GM18520 (cell line): ENCODE measurements around the gene TYW1B.
"Not testable (repeated sequence)": the region's sequence is repeated elsewhere in the genome, so short reads cannot be mapped to it uniquely, and the experiment has no call there.

Experiments
- ATAC-seq: cut with Tn5 transposase; IDR thresholded peaks from one replicate; pipeline ENCODE4 v1.9.1; 2021; ENCODE audit not compliant: unreplicated experiment

TYW1B gene, protein sequence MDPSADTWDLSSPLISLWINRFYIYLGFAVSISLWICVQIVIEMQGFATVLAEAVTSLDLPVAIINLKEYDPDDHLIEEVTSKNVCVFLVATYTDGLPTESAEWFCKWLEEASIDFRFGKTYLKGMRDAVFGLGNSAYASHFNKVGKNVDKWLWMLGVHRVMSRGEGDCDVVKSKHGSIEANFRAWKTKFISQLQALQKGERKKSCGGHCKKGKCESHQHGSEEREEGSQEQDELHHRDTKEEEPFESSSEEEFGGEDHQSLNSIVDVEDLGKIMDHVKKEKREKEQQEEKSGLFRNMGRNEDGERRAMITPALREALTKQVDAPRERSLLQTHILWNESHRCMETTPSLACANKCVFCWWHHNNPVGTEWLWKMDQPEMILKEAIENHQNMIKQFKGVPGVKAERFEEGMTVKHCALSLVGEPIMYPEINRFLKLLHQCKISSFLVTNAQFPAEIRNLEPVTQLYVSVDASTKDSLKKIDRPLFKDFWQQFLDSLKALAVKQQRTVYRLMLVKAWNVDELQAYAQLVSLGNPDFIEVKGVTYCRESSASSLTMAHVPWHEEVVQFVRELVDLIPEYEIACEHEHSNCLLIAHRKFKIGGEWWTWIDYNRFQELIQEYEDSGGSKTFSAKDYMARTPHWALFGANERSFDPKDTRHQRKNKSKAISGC

DNA sequence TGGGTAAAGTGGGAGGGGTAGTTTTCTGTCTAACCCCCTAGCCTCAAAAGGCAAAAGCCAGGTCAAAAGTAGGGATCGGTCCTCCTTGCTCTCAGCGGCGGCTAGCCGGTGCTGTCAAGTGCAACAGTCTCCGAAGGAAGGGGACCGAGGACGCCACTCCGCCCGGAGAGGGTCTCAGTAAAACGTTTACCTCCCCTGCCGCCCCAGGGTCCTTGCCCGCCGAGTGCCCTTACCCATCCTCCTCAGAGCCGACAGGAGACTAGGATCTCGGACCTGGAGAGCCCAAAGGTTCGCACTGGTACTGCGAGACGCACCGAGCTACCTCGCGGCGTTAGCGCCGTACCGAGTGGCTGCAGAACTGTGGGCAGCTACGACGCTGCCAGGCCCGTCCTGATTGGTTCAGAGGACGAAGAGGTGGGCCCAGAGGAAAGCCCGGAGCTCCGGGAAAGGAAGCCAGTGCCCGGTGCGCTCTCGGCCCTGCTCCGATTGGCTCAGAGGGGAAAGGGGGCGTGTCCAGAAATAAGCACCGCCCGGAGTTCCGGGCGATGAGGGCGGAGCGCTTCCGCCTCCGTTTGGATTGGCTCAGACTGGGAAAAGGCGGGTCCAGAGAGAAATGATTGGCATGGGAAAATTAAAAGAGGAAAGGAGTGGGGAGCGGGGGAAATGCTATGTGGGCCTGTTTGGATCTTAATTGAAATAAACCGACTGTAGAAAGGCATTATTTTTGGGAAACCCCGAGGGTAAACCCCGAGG, at the start of gene TYW1B:
Gene TYW1B, minus strand, starts transcription at position 362 of the 753 bp plus-strand sequence. Its CDS starts 125 bp downstream, at position 237.
- peak; percentile 85 for ATAC-seq

DNA sequence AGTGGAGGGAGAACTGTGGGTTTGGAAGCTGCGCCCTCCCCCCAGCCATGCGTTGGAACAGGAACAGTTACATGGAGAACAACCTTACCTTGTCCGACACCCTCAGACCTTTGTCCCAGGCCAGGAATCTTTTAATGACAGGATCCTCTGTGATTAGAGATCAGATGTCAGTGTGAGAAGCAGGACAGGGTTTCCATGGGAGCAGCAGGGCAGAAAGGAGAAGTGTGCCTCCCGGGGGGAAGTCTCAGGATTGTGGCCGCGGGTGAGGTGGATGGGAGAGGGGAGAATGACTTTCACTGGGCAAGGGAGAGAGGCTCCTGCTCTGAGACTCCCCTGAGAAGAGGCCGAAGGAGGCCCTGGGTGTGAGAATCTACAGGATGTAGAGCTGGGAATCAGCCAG, 39.6 kb upstream of the TYW1B start:
- not testable (repeated sequence) for ATAC-seq

DNA sequence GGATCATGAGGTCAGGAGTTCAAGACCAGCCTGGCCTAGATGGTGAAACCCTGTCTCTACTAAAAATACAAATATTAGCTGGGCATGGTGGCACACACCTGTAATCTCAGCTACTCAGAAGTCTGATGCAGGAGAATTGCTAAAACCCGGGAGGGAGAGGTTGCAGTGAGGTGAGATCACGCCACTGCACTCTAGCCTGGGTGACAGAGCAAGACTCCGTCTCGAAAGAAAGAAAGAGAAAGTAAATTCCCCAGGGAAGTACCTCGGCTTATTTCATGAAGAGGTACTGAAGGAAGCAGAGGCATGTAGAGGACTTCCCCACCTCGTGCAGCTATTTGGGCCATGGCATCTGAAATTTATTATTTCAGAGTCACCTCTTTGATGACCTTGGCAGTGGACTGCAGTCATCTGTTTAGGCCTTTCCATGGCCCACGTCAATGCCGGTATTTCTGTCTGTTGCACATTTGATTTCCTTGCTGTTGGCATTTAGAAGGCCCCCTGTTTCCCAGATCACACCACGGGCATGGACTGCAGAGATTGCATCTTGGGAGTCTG, 30.9 kb upstream of the TYW1B start:
- not testable (repeated sequence) for ATAC-seq

DNA sequence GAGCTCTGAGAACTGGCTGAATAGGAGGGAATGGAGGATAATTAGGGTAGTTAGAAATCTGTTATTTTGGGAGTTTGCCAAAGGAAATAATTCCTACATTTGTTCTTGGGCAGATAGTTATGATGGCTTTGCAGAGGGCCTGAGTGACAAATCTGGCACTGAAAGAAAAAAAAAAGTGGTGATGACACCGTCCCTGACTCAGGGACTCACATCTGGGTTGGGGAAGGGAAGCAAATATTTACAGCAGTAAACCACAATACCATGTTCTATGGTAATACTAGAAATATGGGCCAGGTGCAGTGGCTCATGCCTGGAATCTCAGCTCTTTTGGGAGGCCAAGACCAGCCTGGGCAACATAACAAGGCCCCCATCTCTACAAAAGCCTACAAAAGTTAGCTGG, 29.9 kb upstream of the TYW1B start:
- not testable (repeated sequence) for ATAC-seq

DNA sequence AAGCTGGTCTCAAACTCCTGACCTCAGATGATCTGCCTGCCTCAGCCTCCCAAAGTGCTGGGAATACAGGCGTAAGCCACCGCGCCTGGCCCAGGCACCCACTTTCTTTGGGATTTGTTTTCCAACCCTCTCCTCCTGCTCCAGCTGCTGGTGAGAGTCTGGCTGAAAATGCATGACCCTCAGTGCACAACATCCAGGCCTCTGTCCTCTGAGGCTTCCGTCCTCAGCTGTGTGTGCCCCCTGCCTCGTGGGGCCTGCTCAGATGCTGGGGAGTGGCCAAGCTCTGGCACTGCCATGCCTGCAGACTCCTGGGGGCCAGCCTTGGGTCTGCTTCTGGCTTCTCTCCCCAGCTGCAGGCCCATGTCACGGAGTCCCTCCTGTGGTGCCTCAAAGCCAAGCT, 27.3 kb upstream of the TYW1B start:
- not testable (repeated sequence) for ATAC-seq

DNA sequence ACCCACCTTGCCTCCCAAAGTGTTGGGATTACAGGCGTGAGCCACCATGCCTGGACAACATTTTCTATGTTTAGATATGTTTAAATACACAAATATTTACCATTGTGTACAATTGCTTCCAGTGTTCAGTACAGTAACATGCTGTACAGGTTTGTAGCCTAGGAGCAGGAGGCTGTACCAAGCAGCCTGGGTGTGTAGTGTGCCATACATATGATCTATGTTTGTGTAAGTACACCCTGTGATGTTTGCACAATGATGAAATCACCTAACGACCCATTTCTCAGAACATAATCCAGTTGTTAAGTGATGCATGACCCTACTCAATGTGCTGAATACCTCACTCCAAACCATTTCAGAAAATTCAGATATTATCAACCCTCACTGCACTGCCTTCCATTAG, 24.9 kb upstream of the TYW1B start:
- not testable (repeated sequence) for ATAC-seq

DNA sequence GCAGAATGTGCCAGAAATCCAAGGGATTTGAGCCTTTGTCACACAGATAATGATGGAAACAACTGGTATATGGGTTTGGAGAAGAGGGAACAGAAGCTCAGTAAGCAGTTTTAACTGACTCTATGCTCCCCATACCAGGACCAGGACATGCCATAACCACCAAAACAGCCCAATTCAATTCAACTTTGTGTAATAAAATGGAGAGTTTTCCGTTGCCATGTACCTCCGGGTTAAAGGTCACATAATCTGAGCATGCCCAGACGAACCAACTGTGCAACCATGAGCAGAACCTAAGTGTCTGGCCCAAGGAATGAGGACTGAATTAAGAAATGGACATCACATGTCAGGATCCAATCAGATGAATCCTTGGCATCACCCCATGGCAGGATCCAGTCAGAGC, 22.7 kb upstream of the TYW1B start:
- not testable (repeated sequence) for ATAC-seq

DNA sequence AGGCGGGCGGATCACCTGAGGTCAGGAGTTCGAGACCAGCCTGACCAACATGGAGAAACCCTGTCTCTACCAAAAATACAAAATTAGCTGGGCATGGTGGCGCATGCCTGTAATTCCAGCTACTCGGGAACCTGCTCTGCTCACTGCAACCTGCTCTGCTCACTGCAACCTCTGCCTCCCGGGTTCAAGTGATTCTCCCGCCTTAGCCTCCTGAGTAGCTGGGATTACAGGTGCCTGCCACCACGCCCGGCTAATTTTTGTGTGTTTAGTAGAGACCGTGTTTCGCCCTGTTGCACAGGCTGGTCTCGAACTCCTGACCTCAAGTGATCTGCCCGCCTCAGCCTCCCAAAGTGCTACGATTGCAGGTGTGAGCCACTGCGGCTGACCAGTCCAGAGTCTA, 16.1 kb upstream of the TYW1B start:
- ATAC-seq: not testable (repeated sequence)

DNA sequence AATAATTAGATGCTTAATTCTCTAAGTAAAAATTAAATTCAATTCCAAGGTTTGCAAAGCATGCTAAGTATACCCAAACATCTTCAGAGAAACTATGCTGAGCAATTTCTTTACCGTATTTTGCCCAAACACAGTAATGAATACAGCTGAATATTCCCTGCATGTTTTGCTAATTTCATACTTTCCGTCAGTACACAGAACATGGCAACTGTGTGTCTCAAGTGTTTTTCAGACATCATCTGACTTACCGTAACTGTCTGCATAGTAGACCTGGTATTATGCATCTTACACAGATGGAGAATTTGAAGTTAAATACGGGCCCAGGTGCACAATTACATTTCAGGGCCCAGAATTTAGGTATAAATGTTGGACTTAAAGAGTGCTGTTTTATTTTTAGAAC, 15.2 kb upstream of the TYW1B start:
- not testable (repeated sequence) for ATAC-seq

DNA sequence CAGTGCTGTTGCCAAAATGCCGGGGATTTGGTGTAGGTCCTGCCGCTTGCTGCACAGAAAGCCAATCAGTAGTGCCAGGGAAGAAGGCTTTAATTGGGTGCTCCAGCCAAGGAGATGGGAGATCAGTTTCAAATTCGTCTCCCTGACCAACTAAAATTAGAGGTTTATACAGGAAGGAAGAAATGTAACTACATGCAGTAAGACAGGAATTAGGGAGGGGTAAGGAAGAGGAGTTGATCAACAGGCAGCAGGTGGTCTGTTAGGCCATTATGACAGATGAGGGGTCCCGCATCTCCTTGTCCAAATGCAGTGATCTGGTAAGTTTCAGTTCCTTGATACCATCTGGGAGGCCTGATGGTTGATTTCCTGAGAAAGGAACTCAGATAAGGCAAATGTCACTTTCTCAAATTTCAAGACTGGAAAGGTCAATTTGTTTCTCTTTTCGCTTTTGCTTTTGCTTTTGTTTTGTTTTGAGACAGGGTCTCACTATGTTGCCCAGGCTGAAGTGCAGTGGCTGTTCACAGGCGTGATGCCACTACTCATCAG, 13.0 kb upstream of the TYW1B start:
- ATAC-seq: not testable (repeated sequence)

DNA sequence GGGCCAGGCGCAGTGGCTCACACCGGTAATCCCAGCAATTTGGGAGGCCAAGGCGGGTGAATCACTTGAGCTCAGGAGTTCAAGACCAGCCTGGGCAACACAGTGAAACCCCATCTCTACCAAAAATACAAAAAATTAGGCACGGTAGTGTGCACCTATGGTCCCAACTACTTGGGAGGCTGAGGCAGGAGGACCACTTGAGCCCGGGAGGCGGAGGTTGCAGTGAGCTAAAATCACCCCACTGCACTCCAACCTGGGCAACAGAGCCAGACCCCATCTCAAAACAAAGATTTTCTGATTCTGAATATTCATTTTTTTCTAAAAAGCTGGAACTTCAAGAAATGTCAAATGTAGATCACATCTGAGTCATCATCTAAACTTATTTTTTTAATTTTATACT, 10.3 kb upstream of the TYW1B start:
- ATAC-seq: not testable (repeated sequence)

DNA sequence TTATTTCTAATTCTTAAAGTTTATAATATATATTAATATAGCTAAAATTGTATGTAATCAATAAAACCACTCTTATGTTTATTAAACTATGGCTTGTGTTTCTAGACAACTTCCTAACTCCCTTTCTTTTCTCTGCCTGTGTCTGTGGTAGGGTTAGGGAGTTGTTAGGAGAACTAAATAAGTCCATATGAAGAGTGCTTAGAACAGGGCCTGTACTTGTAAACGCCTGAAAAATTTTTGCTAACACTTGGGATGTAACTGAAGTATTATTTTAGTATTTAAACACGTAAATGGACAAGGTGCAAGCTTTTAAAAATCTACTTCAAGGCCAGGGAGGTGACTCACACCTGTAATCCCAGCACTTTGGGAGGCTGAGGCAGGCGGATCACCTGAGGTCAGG, 9.3 kb upstream of the TYW1B start:
- ATAC-seq: not testable (repeated sequence)

DNA sequence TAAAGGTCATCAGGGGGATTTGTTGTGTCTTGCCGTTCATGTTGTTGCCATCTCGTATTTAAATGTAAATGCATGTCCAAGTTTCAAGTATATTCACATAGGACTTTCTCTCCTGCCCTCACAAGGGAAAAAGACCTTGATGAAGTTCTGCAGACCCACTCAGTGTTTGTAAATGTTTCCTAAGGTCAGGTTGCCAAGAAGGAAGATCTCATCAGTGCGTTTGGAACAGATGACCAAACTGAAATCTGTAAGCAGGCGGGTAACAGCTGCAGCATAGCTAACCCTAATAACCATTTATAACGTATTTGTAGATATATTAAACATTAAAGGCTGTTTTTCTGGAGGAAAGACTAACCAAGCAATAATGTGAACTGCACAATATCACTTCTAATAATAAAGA, 2.6 kb upstream of the TYW1B start:
- ATAC-seq: not testable (repeated sequence)

DNA sequence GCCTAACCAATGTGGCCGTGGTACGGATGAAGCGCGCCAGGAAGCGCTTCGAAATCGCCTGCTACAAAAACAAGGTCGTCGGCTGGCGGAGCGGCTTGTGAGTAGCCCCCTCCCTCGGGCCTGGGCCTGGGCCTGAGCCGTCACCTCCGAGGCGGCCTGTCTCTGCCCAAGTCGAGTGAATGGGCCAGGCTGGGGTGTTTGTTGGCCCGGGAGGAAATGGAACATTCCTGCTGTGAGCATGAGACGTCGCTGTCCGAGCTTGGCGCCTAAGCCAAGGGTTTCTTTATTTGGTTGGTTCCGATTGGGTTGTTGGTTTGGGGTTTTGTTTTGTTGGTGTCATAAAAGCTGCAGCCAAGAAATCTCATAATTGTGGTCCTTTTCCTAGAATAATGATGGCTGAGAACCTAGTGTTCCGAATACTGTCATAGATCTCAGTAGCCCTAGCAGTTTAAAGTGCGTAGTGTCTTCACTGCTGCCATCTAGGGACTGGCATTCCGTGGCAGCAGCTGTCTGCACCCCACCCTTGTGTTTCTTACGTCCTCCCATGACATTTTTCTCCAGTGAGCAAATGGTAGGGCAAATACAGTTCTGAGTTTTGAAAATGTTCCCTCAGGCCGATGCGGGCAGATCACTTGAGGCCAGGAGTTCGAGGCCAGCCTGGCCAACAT, 1.8 kb upstream of the TYW1B start:
- ATAC-seq: peak; percentile 1

DNA sequence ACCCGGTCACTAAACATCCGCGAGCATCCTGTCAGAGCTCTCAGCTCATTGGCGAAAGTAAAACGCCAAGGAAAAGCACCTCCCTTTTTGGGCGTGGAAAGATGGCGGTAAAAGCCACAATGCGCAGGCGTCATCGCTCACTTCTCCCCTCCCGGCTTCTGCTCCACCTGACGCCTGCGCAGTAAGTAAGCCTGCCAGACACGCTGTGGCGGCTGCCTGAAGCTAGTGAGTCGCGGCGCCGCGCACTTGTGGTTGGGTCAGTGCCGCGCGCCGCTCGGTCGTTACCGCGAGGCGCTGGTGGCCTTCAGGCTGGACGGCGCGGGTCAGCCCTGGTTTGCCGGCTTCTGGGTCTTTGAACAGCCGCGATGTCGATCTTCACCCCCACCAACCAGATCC, 1.3 kb upstream of the TYW1B start:
- peak; percentile 44 for ATAC-seq

DNA sequence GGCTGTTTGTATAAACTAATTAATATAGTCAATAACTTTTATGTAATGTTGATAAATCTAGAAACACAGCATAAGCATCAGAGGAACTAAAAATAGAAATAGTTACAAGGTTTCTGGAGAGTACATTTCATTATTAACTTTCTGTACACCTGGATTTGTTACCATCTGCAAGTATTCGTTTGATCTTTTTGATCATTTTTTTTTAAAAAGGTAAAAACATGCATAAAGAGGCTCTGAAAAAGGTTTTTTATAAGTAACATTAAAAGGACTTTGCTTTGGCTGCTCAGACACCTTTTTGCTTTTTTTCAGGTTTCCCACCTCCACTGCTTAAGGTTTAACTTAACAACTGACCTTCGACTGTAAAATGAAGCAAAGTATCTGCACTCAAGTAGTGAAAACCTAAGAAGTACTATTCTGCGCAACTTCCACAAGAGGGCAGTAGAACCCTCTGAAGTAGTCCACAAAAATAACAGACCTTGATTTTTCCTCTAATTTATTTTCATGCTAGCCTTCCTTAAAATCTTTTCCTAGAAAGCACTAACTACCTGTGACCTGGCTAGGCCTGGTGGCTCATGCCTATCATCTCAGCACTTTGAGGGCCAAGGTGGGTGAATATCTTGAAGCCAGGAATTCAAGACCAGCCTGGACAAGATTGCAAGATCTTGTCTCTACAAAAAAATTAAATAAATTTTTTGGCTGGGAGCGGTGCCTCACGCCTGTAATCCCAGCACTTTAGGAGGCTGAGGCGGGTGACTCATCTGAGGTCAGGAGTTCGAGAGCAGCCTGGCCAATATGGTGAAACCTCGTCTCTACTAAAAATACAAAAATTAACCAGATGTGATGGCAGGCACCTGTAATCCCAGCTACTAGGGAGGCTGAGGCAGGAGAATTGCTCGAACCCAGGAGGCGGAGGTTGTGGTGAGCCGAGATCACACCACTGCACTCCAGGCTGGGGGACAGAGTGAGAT, 4.0 kb downstream of the TYW1B start:
- ATAC-seq: not testable (repeated sequence)

DNA sequence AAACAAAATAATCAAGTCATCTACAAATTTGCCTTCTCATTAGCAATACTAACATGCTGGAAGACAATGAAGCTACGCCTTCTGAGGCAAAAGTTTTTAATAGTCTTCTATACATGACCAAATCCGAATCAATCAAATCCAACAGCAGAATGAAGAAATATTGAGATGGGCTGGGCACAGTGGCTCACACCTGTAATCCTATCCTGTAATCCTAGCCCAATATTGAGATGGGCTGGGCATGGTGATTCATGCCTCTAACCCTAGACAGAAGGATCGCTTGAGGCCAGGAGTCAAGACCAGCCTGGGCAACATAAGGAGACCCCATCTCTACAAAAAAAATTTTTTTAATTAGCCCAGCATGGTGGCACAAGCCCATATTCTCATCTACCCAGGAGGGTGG, 5.5 kb downstream of the TYW1B start:
- not testable (repeated sequence) for ATAC-seq

DNA sequence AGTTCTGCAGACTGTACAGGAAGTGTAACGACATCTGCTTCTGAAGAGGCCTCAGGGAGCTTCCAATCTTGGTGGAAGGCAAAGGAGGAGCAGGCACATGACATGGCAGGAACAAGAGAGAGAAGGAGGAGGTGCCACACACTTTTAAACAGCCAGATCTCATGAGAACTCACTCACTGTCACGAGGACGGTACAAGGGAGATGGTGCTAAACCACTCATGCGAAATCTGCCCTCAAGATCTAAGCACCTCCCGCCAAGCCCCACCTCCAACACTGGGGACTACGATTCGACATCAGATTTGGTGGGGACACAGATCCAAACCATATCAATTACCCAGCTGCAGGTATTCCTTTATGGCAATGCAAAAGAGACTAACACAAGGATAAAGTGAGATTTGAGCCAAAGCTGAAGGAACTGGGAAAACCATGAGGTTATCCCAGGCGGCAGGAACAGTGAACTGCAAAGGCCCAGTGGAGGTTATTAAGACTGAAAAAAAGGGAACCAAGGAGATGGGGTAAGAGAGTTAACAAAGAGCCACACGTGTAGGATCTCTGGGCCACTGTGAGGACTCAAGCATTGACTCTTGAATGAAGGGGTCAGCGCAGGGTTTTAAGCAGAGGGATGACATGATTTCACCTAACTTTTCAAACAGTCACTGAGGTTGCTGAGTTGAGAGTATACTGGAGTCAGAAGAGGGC, 9.2 kb downstream of the TYW1B start:
- ATAC-seq: not testable (repeated sequence)

DNA sequence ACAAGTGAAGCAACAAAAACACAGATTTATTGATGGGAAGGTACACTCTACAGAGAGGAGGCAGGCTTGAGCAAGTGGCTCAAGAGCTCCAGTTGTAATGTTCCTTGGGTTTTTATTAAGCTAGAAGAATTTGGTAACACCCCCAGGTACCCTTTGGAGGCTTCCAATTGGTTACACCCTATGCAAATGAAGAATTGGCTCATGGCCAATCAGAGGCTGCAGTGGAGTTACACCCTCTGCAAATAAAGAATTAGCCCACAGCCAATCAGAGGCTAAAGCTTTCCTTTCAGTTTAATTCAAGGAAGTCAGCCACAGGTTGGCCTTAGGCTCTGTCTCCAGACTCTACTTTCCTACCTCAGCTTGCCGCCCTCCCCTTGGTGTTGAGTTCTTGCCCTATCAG, 10.3 kb downstream of the TYW1B start:
- not testable (repeated sequence) for ATAC-seq
